GM23248 (cell line): ENCODE measurements around the gene STMP1. TPM values are rescaled to one million over a fixed set of nuclear protein-coding genes. Genes with fewer than 3 reads are reported as not detected.

Experiments used
- DNase-seq: peaks from one replicate; pipeline ENCODE4 v3.0.0-alpha.2; 2015
- H2AFZ ChIP-seq: fragments of 200-600 bp; sonication (generic); 2 replicates; pipeline ENCODE4 v1.6.1; 2016; ENCODE audit warnings: antibody characterized with exemption
- H3F3A ChIP-seq: fragments of 200-600 bp; sonication (generic); 2 replicates; pipeline ENCODE4 v1.6.1; 2016; ENCODE audit warnings: mild to moderate bottlenecking, antibody characterized with exemption, mixed run types; ENCODE audit not compliant: insufficient read depth
- H3K27ac ChIP-seq: fragments of 200-600 bp; sonication (generic); 2 replicates; pipeline ENCODE4 v1.5.1; 2016; ENCODE audit warnings: mild to moderate bottlenecking
- H3K27me3 ChIP-seq: fragments of 200-600 bp; sonication (generic); replicated peaks from 2 replicates; pipeline ENCODE4 v1.6.1; 2016; ENCODE audit warnings: mild to moderate bottlenecking; ENCODE audit not compliant: insufficient read depth
- H3K36me3 ChIP-seq: fragments of 200-600 bp; sonication (generic); 2 replicates; pipeline ENCODE4 v1.6.1; 2016; ENCODE audit warnings: low read depth, mild to moderate bottlenecking
- H3K4me1 ChIP-seq: fragments of 200-600 bp; sonication (generic); 2 replicates; pipeline ENCODE4 v1.6.1; 2016; ENCODE audit warnings: mild to moderate bottlenecking; ENCODE audit not compliant: insufficient read depth
- H3K4me2 ChIP-seq: fragments of 200-600 bp; sonication (generic); one replicate; pipeline ENCODE4 v1.6.1; 2016; ENCODE audit warnings: mild to moderate bottlenecking; ENCODE audit not compliant: unreplicated experiment
- H3K4me3 ChIP-seq: fragments of 200-600 bp; sonication (generic); 2 replicates; pipeline ENCODE4 v1.5.1; 2016; ENCODE audit warnings: mild to moderate bottlenecking
- H3K79me2 ChIP-seq: fragments of 200-600 bp; sonication (generic); 2 replicates; pipeline ENCODE4 v1.6.1; 2016; ENCODE audit warnings: mild to moderate bottlenecking; ENCODE audit not compliant: insufficient read depth
- H3K9ac ChIP-seq: fragments of 200-600 bp; sonication (generic); 2 replicates; pipeline ENCODE4 v1.6.1; 2016; ENCODE audit warnings: mild to moderate bottlenecking
- H3K9me2 ChIP-seq: fragments of 200-600 bp; sonication (generic); 2 replicates; pipeline ENCODE4 v1.6.1; 2016; ENCODE audit warnings: mixed run types, mild to moderate bottlenecking, moderate library complexity; ENCODE audit not compliant: insufficient read depth
- H3K9me3 ChIP-seq: fragments of 200-600 bp; sonication (generic); one replicate; pipeline ENCODE4 v1.6.1; 2017; ENCODE audit warnings: low read depth
- H4K20me1 ChIP-seq: fragments of 200-600 bp; sonication (generic); 2 replicates; pipeline ENCODE4 v1.6.0; 2016; ENCODE audit not compliant: insufficient read depth
- EZH2 ChIP-seq: fragments of 200-600 bp; sonication (generic); IDR thresholded peaks from 2 replicates; pipeline ENCODE4 v1.6.1; 2018; ENCODE audit warnings: antibody characterized with exemption, mild to moderate bottlenecking; ENCODE audit not compliant: insufficient read depth, poor library complexity, severe bottlenecking
- EZH2phosphoT487 ChIP-seq: fragments of 200-600 bp; sonication (generic); IDR thresholded peaks from 2 replicates; pipeline ENCODE4 v1.6.1; 2018; ENCODE audit warnings: antibody characterized with exemption, moderate library complexity, mild to moderate bottlenecking, low read depth; ENCODE audit not compliant: insufficient read depth
- WGBS, 2 experiments: methylation state at CpG; one replicate each; pipeline ENCODE4 v1.1.6; 2015 to 2017; ENCODE audit warnings: low lambda C conversion rate in 2 of 2, low coverage in 1 of 2; ENCODE audit errors: missing lambda C conversion rate in 2 of 2; 5-methylcytosine and 5-hydroxymethylcytosine counted together
- in situ Hi-C: fragments of 300-500 bp; cut with MboI; formaldehyde crosslinking; loops from 2 replicates; pipeline ENCODE4 v1.15.0; 2020
- polyA plus RNA-seq: library from polyadenylated mRNA; unstranded; fragments of >200 nt; fragmentation: Nextera tagmentation; extraction: Ambion mirVana; gene quantifications from 2 replicates; pipeline ENCODE4 v1.2.1, GENCODE V29; 2016
- small RNA-seq: library from RNA; depleted of rRNA; stranded (forward); fragments of <200 nt; gene quantifications from one replicate; pipeline ENCODE3, GENCODE V24; 2014; ENCODE audit warnings: low read depth, low replicate concordance
- total RNA-seq: library from RNA; depleted of rRNA; stranded (reverse); fragments of >200 nt; shearing (Covaris generic); gene quantifications from 2 replicates; pipeline ENCODE4 v1.2.3, GENCODE V29; 2014; rRNA removed

The STMP1 gene
- total and polyA plus RNA-seq, 2 experiments from 2014 or later = 16.9 to 97.0 TPM

DNA sequence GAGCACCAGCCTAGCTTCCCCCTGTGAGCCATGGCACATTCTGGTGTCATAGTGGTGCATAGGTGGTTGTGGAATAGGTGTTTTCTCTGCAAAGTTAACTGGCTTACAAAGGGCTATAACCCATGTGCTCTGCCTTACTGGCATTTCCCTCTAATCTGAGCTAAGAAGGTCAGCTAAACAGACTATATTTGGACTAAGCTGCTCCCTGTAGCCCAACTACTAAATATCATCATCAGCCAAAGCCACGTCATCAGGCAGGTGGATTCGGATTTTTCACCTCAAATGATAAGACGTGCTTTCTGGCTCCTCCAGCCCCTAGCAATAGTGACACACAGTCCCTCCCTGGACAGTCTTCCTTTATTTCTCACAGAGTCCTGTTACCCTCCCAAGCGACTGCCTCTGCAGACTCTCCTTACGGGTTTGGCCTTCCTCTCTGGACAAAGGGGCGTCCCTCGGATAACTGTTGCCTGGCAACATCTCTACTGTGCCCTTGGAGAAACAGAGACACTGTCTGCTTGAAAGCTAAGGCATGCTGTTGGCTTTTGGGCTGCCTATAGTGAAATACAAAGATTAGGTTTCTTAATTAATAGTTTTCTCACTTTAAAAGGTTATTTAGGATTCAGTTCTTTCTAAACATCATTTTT is 56.6 kb downstream of the STMP1 start:
- H3K36me3 ChIP-seq = no peaks in the 10 kb centered on the region
- H3K27ac ChIP-seq = no peak overlapping the region
- no peaks in the 10 kb centered on the region for H4K20me1 ChIP-seq
- no peaks in the 10 kb centered on the region for H3K79me2 ChIP-seq
- 95 to 97% methylated on average over 7 of the region's 7 CpGs for WGBS, 2 experiments
- H2AFZ ChIP-seq = no peak overlapping the region
- H3K9me3 ChIP-seq = no peaks in the 10 kb centered on the region
- in situ Hi-C loops = no loop called here
- no peak for DNase-seq
- H3K9ac ChIP-seq = no peak overlapping the region
- H3K9me2 ChIP-seq = no peaks in the 10 kb centered on the region
- peaks cover 22% of the 10 kb centered on the region for H3F3A ChIP-seq
- H3K27me3 ChIP-seq = no peaks in the 10 kb centered on the region
- no peak overlapping the region for H3K4me2 ChIP-seq
- TF ChIP-seq EZH2phosphoT487 (no peak), EZH2 (no peak)
- H3K4me3 ChIP-seq = no peak overlapping the region
- H3K4me1 ChIP-seq = peaks cover 28% of the 10 kb centered on the region

DNA sequence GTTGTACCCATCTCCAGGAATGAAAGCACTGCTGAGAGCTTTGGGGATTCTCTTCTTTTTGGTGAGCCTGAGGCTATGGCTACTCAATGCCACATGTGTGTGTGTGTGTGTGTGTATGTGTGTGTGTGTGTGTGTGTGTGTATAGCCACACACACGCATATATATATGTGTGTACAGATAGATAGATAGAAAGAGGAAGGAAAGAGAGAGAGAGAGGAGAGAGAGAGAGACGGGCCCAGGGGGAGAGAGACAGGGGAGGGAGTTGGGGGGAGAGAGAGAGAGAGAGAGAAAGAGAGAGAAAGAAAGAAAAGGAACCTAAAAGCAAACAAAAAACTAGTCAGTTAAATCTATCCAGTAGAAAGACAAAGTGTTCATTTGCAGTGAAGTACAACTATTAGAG is 57.4 kb downstream of the STMP1 start:
- H3F3A ChIP-seq = peaks cover 16% of the 10 kb centered on the region
- TF ChIP-seq EZH2phosphoT487 = no peak
- no peaks in the 10 kb centered on the region for H3K9me3 ChIP-seq
- DNase-seq = no peak
- no peak overlapping the region for H3K4me2 ChIP-seq
- H3K27ac ChIP-seq = no peak overlapping the region
- H3K27me3 ChIP-seq = no peaks in the 10 kb centered on the region
- in situ Hi-C loops = no loop called here
- 74% methylated on average over 2 of the region's 2 CpGs; no CpG with 5 or more reads in 1 of the 2 experiments for WGBS, 2 experiments
- peaks cover 21% of the 10 kb centered on the region for H3K4me1 ChIP-seq
- no peak overlapping the region for H2AFZ ChIP-seq
- H3K36me3 ChIP-seq = no peaks in the 10 kb centered on the region
- H3K79me2 ChIP-seq = no peaks in the 10 kb centered on the region
- H4K20me1 ChIP-seq = no peaks in the 10 kb centered on the region
- no peak overlapping the region for H3K4me3 ChIP-seq
- no peaks in the 10 kb centered on the region for H3K9me2 ChIP-seq
- no peak overlapping the region for H3K9ac ChIP-seq

DNA sequence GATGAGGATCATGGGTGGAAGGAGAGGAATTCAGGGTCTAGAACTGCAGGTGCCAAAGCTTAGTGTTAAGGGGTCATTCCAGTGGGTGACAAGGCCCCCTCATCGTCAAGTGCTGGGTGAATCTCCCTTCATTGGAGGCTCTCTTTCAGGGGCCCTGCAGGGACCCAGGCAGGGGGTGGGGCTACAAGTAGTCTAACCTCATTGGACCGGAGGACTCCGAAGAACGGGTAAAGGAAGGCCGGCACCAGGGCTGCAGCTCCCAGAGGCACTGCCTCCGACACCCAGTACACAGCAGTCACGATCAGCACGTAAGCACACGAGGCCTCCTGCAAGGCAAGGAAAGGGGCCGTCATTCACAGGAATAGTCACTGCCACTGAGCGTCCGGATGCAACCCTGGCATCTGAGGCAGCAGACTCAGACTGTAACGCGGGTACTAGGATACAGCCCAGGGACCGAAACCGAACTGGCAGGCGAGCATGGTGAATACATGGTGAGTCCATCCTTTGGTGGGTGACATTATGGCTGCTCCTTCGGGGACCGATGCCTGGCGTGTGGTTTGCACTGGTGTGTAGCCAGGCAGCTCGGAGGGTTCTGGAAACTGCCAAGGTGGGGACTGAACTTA is 59.0 kb downstream of the STMP1 start:
- H3K79me2 ChIP-seq = no peaks in the 10 kb centered on the region
- in situ Hi-C loops = no loop called here
- 91 to 95% methylated on average over 21 of the region's 21 CpGs for WGBS, 2 experiments
- H2AFZ ChIP-seq = no peak overlapping the region
- no peaks in the 10 kb centered on the region for H3K9me3 ChIP-seq
- no peak overlapping the region for H3K4me3 ChIP-seq
- H4K20me1 ChIP-seq = no peaks in the 10 kb centered on the region
- no peak overlapping the region for H3K4me2 ChIP-seq
- no peaks in the 10 kb centered on the region for H3K27me3 ChIP-seq
- H3F3A ChIP-seq = peaks cover 10% of the 10 kb centered on the region; the same call in 1 of the 2 replicates
- TF ChIP-seq EZH2phosphoT487 (no peak), EZH2 (no peak)
- no peaks in the 10 kb centered on the region for H3K36me3 ChIP-seq
- peaks cover 11% of the 10 kb centered on the region for H3K4me1 ChIP-seq
- H3K27ac ChIP-seq = no peak overlapping the region
- no peak for DNase-seq
- no peaks in the 10 kb centered on the region for H3K9me2 ChIP-seq
- no peak overlapping the region for H3K9ac ChIP-seq

DNA sequence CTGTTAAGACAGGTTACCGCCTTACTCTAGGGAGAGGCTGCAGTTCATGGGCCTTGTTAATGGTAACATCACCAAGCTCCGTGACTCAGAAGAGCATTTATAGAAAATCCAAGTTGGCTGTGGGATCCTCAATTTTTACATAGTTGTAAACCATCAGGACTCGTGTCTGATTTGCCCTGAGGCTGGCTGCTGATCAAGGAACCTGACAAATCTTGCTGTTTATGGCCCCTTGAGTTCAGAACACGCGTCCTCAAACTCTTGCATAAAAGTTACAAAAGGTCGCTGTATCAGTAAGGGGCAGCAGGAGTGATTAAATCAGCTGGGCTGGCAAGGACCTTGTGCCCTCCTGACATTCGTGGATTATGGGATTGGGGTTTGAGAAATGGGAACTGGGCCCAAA is 61.1 kb downstream of the STMP1 start:
- no peak for DNase-seq
- no peak overlapping the region for H3K4me3 ChIP-seq
- H3K27me3 ChIP-seq = no peaks in the 10 kb centered on the region
- no peak overlapping the region for H3K4me2 ChIP-seq
- H3K79me2 ChIP-seq = no peaks in the 10 kb centered on the region
- H3F3A ChIP-seq = peaks cover 8% of the 10 kb centered on the region
- in situ Hi-C loops = no loop called here
- H3K9me3 ChIP-seq = no peaks in the 10 kb centered on the region
- TF ChIP-seq EZH2phosphoT487 = no peak
- no peak for TF ChIP-seq EZH2
- no peaks in the 10 kb centered on the region for H3K9me2 ChIP-seq
- no peak overlapping the region for H3K9ac ChIP-seq
- no peak overlapping the region for H3K27ac ChIP-seq
- H3K4me1 ChIP-seq = no peaks in the 10 kb centered on the region
- H4K20me1 ChIP-seq = no peaks in the 10 kb centered on the region
- H3K36me3 ChIP-seq = no peaks in the 10 kb centered on the region
- WGBS, 2 experiments = 97 to 99% methylated on average over 7 of the region's 7 CpGs
- no peak overlapping the region for H2AFZ ChIP-seq

Small RNA genes lying within 50 kb of the gene (small RNA-seq; reads per million reads assigned to genes)
- gene RNU6-1154P = not detected

Other genes with a start within 250 kb of the STMP1 start
- gene CNOT4, start 152.4 kb upstream of the STMP1 start, total RNA-seq = 6.7 and 9.1 TPM in 2 replicates
- 18.2 and 18.4 TPM in 2 replicates for gene CNOT4, start 152.4 kb upstream of the STMP1 start, polyA plus RNA-seq
- gene NUP205, start 104.6 kb upstream of the STMP1 start, total RNA-seq = 31.8 and 45.7 TPM in 2 replicates
- 17.4 and 18.5 TPM in 2 replicates for gene NUP205, start 104.6 kb upstream of the STMP1 start, polyA plus RNA-seq
- 0.11 TPM in 1 of 2 replicates, not detected in the other for gene SLC13A4, start 65.7 kb downstream of the STMP1 start, total RNA-seq
- 0.62 and 1.9 TPM in 2 replicates for gene SLC13A4, start 65.7 kb downstream of the STMP1 start, polyA plus RNA-seq
- 53.5 and 60.1 TPM in 2 replicates for gene FAM180A, start 86.3 kb downstream of the STMP1 start, total RNA-seq
- gene FAM180A, start 86.3 kb downstream of the STMP1 start, polyA plus RNA-seq = 50.3 and 52.5 TPM in 2 replicates